Vagina (tissue), 2 donors: ENCODE results near the gene PIK3R3. TPM values are rescaled to one million over a fixed set of nuclear protein-coding genes. Genes with fewer than 3 reads are reported as not detected.

Source experiments
- DNase-seq, 2 donors: peaks; one replicate each; pipeline ENCODE4 v3.0.0-alpha.2; 2017; ENCODE audit errors: extremely low spot score in 2 of 2
- H3K27ac ChIP-seq: fragments of 200-600 bp; sonication (generic); one replicate; pipeline ENCODE4 v1.5.1; 2019
- H3K27me3 ChIP-seq: fragments of 200-600 bp; sonication (generic); one replicate; pipeline ENCODE4 v1.5.1; 2019
- H3K36me3 ChIP-seq, 2 donors: fragments of 200-600 bp; sonication (generic); one replicate each; pipeline ENCODE4 v1.5.1; 2017 to 2019
- H3K4me1 ChIP-seq: fragments of 200-600 bp; sonication (generic); one replicate; pipeline ENCODE4 v1.5.1; 2019
- H3K4me3 ChIP-seq, 2 donors: fragments of 200-600 bp; sonication (generic); 1 replicate in 1 of 2; 2 replicates in 1 of 2; pipeline ENCODE4 v1.5.1; 2016 to 2019
- H3K9me3 ChIP-seq: fragments of 200-600 bp; sonication (generic); one replicate; pipeline ENCODE4 v1.5.1; 2019
- CTCF ChIP-seq, 3 experiments: fragments of 450-650 bp in 2 of 3; fragments of 200-600 bp in 1 of 3; sonication (generic) in 1 of 3; IDR thresholded peaks; one replicate each; pipeline ENCODE4 v1.5.1; 2017 to 2019; ENCODE audit warnings: antibody characterized with exemption in 3 of 3, mild to moderate bottlenecking in 2 of 3, moderate library complexity in 2 of 3
- POLR2A ChIP-seq, 2 donors: fragments of 450-650 bp; IDR thresholded peaks; one replicate each; pipeline ENCODE4 v1.6.1; 2017; ENCODE audit warnings: antibody characterized with exemption in 2 of 2, mild to moderate bottlenecking in 2 of 2, moderate library complexity in 2 of 2
- POLR2AphosphoS5 ChIP-seq, 2 donors: sonication (generic); formaldehyde crosslinking; IDR thresholded peaks; one replicate each; pipeline ENCODE4 v1.9.0; 2017; ENCODE audit warnings: antibody characterized with exemption in 2 of 2, mild to moderate bottlenecking in 2 of 2, low read depth in 1 of 2; ENCODE audit not compliant: insufficient read depth in 1 of 2
- intact Hi-C: fragments of 100-400 bp; cut with DNase I; formaldehyde crosslinking; loops from one replicate; pipeline ENCODE4 v1.15.1; 2023
- total RNA-seq: library from RNA; depleted of rRNA; stranded (reverse); fragments of >200 nt; gene quantifications from one replicate; pipeline ENCODE4 v1.2.3, GENCODE V29; 2016

Gene PIK3R3
- total RNA-seq, 1 donor from 2014 or later: 27.0 TPM

DNA sequence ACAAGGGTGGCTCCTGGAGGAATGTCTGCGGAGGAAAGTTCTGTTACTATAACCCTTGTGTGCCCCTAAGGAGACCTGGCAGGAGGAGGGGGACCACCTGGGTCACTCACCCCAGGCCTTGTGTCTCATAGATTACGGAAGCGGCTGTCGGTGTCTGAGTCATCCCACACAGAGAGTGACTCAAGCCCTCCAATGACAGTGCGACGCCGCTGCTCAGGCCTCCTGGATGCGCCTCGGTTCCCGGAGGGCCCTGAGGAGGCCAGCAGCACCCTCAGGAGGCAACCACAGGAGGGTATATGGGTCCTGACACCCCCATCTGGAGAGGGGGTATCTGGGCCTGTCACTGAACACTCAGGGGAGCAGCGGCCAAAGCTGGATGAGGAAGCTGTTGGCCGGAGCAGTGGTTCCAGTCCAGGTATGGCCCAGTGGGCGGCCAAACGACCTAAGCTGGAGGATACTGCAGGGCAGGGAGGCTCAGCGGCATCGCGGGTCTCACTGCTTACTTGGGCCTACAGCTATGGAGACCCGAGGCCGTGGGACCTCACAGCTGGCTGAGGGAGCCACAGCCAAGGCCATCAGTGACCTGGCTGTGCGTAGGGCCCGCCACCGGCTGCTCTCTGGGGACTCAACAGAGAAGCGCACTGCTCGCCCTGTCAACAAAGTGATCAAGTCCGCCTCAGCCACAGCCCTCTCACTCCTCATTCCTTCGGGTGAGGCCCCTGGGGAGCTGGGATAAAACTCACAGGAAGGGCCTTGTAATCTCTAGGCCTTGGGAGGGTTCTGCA lies 101.4 kb downstream of the PIK3R3 start:
- Histone ChIP-seq H3K36me3 (peaks cover 0 to 10% of the 10 kb centered on the region in 2 donors), H3K4me3 (no peak overlapping the region), H3K27me3 (no peaks in the 10 kb centered on the region), H3K4me1 (no peaks in the 10 kb centered on the region), H3K27ac (no peak overlapping the region), H3K9me3 (no peaks in the 10 kb centered on the region)
- DNase-seq: peak in 1 of 2 donors; percentile 52
- intact Hi-C loops: no loop called here
- TF ChIP-seq POLR2AphosphoS5 (IDR thresholded peaks at IDR 0.05; ENCODE audit: insufficient read depth in 1 of 2, low read depth in 1 of 2) (no peak), POLR2A (IDR thresholded peaks at IDR 0.05) (no peak), CTCF (IDR thresholded peaks at IDR 0.05) (no peak)

DNA sequence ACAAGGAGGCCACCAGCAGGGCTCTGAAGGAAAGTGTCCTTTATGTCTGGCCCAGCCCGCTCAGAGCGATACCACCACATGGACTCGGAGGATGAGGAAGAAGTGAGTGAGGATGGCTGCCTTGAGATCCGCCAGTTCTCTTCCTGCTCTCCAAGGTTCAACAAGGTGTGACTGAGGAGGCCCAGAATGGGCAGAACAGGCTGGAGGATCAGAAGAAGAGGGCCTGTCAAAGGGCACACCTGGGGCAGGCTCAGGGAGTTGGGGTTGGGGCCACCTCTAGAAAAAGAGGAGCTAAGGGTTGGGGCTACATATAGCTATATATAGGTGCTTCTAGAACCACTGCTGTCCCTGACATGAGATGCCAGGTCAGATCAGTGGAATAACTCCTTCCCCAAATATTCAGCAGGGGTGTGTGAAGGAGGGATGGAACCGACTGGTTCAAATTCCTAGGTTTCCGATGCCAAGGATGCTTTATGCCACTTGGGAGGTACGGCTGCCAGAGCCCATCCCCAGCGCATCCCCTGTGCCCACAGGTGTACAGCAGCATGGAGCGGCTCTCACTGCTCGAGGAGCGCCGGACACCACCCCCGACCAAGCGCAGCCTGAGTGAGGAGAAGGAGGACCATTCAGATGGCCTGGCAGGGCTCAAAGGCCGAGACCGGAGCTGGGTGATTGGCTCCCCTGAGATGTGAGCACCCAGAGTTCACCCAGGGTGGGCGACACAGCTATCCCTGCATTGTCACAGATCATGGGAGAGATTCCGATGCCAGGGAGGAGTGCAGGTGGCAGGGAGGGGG lies 102.2 kb downstream of the PIK3R3 start:
- intact Hi-C loops: no loop called here
- Histone ChIP-seq H3K4me3 (no peak overlapping the region), H3K27ac (no peak overlapping the region), H3K36me3 (peaks cover 0 to 10% of the 10 kb centered on the region in 2 donors), H3K4me1 (no peaks in the 10 kb centered on the region), H3K27me3 (no peaks in the 10 kb centered on the region), H3K9me3 (no peaks in the 10 kb centered on the region)
- no peak for TF ChIP-seq POLR2A (IDR thresholded peaks at IDR 0.05)
- no peak for TF ChIP-seq CTCF (IDR thresholded peaks at IDR 0.05)
- TF ChIP-seq POLR2AphosphoS5 (IDR thresholded peaks at IDR 0.05; ENCODE audit: insufficient read depth in 1 of 2, low read depth in 1 of 2): no peak
- peak in 1 of 2 donors; percentile 70 for DNase-seq

GRCh38 chr1:46027788-46028573 lies 104.4 kb downstream of the PIK3R3 start:
- TF ChIP-seq POLR2A (IDR thresholded peaks at IDR 0.05) (no peak), POLR2AphosphoS5 (IDR thresholded peaks at IDR 0.05; ENCODE audit: insufficient read depth in 1 of 2, low read depth in 1 of 2) (no peak), CTCF (IDR thresholded peaks at IDR 0.05) (no peak)
- no peaks in the 10 kb centered on the region for H3K27me3 ChIP-seq
- no peaks in the 10 kb centered on the region for H3K9me3 ChIP-seq
- H3K4me3 ChIP-seq: no peak overlapping the region
- intact Hi-C loops: no loop called here
- H3K36me3 ChIP-seq: peaks cover 0 to 20% of the 10 kb centered on the region in 2 donors
- no peaks in the 10 kb centered on the region for H3K4me1 ChIP-seq
- no peak overlapping the region for H3K27ac ChIP-seq
- peak in 1 of 2 donors; percentile 28 for DNase-seq

- peaks cover 0 to 34% of the 10 kb centered on the region in 2 donors for H3K36me3 ChIP-seq
- no peaks in the 10 kb centered on the region for H3K4me1 ChIP-seq
- no peaks in the 10 kb centered on the region for H3K27me3 ChIP-seq
- H3K27ac ChIP-seq: no peak overlapping the region
- no peak for TF ChIP-seq CTCF (IDR thresholded peaks at IDR 0.05)
- TF ChIP-seq POLR2AphosphoS5 (IDR thresholded peaks at IDR 0.05; ENCODE audit: insufficient read depth in 1 of 2, low read depth in 1 of 2): no peak
- TF ChIP-seq POLR2A (IDR thresholded peaks at IDR 0.05): no peak
- no peaks in the 10 kb centered on the region for H3K9me3 ChIP-seq
- no peak overlapping the region for H3K4me3 ChIP-seq
- intact Hi-C loops: no loop called here
- peak in 1 of 2 donors; percentile 34 for DNase-seq
These were observed 105.9 kb downstream of the PIK3R3 start for GRCh38 chr1:46026531-46026930.
